PC-3 (cell line): ENCODE results near the gene SSBP2.

Experiments used
- CTCF ChIP-seq: fragments of 300-600 bp; sonication (generic); conservative IDR thresholded peaks from 2 replicates; pipeline ENCODE4 v1.5.1; 2017; ENCODE audit warnings: antibody characterized with exemption, low read depth, mild to moderate bottlenecking, low read length
- EZH2 ChIP-seq: fragments of 300-600 bp; sonication (generic); IDR thresholded peaks from one replicate; pipeline ENCODE4 v1.6.1; 2017; ENCODE audit warnings: antibody characterized with exemption, mild to moderate bottlenecking, low read length; ENCODE audit not compliant: unreplicated experiment

- TF ChIP-seq CTCF = no peak
- no peak for TF ChIP-seq EZH2
Measured at GRCh38 chr5:81429985-81430384, 320.9 kb downstream of the SSBP2 start.
